ENCODE data around the gene MROH8. TPM values are rescaled to one million over a fixed set of nuclear protein-coding genes. Genes with fewer than 3 reads are reported as not detected.

MROH8 gene
- total RNA-seq (2022) (1.4 and 2.7 TPM in 2 replicates), Bru-seq, nascent RNA (percentile 31 among the genes with signal in this experiment), BruChase-seq, experiment 1, labeled RNA remaining after a 6-hour chase (percentile 34 among the genes with signal in this experiment), BruChase-seq, experiment 2, labeled RNA remaining after a 2-hour chase (percentile 32 among the genes with signal in this experiment)
- long read RNA-seq, partial matches to known transcripts, result 1 of 5 reads
- long read RNA-seq, other reads (novel, unspliced or antisense), result 4 of 5 reads

DNA sequence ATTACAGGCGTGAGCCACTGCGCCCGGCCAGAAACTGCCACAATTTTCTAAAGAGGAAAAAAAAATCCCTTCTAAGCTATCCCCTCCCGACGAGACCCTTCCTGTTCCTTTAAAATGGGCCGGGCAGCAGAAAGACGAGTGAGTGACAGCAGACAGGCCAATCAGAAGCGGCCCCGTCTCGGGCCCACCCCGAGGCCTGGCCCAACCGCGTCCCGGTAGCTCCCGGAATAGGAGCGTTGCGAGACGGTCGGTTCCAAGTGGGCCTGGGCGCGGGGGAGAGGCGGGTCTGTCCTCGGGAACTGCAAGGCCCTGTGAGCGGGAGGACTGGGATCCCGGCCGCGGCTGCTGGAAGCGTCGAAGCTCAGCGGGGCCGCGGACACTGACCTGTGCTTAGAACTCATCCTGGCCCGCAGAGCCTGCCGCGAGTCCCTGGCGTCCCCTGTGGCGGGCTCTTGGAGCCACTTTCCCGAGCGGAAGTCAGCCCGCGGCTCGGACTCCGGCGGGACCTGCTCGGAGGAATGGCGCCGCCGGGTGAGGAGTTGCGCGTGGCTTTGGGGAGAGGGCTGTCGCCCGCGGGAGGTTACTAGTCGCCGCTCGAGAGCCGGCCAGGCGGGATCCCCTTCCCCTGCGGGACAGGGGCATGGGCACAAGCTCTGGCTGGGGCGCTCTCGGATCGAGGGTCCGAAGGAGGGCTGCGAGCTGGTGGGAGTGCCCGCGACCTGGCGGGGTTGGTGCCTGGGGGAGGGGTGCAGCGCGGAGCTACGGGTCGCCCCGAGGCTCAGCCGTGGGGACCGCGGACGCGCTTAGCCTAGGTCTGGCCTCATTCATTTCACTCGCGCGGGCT lies at the start of gene MROH8, which contains the start of gene RPN2:
Gene MROH8 (minus strand): TSS at position 710 of the 844 bp plus-strand sequence.
Gene RPN2 (plus strand): TSS at position 492 of the 844 bp plus-strand sequence. CDS start 27 bp downstream, at position 519.
- Mint-ChIP-seq H3K27ac (ENCODE audit: unreplicated experiment) (peak within 1 kb of the TSS; percentile 100), H3K27me3 (ENCODE audit: unreplicated experiment) (no peaks in the 10 kb centered on the region), H3K36me3 (ENCODE audit: insufficient read depth, unreplicated experiment) (peaks cover 55% of the 10 kb centered on the region), H3K9me3 (ENCODE audit: low read depth, unreplicated experiment) (no peaks in the 10 kb centered on the region), H3K4me3 (ENCODE audit: low read depth, unreplicated experiment) (peak within 1 kb of the TSS; percentile 77), H3K4me1 (ENCODE audit: low read depth, unreplicated experiment) (peaks cover 30% of the 10 kb centered on the region)
- BruUV-seq (replicated peaks), result no TSS peak
- TF ChIP-seq CTCF (IDR thresholded peaks at IDR 0.05; ENCODE audit: unreplicated experiment), result no peak
- intact Hi-C loops (cut with micrococcal nuclease; ENCODE audit: unreplicated experiment), result loop anchor here (5.0 kb wide), 1 partner anchor 82 kb away; the partner anchor contains the start of gene RBL1
- CTCF ChIA-PET, result interaction anchor here (0.6 to 2.5 kb wide), 11 partner anchors 10 to 1092 kb away, joined by 3 to 19 read pairs (median 4); partner anchors contain the start of gene RBL1
- DNase-seq, result peak; percentile 100

DNA sequence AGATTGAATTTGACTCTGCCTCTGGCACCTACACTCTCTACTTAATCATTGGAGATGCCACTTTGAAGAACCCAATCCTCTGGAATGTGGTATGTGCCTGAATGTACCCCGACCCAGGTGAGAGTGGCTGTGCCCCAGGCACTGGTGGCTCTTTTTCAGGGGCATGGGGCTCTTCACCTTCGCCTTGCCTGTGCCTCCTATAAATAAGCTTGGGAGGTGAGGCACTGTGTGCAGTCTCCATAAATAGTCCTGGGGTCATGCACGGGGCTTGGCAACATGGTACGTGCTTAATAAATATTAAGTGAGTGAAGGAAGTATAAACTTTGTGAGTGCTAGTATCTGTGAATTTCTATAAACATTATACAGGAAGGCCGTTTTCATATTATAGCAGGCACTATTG lies 49.3 kb upstream of the MROH8 start:
- TF ChIP-seq CTCF (IDR thresholded peaks at IDR 0.05; ENCODE audit: unreplicated experiment), result no peak
- Mint-ChIP-seq H3K4me1 (ENCODE audit: low read depth, unreplicated experiment) (no peaks in the 10 kb centered on the region), H3K27ac (ENCODE audit: unreplicated experiment) (no peak overlapping the region), H3K4me3 (ENCODE audit: low read depth, unreplicated experiment) (no peak overlapping the region), H3K27me3 (ENCODE audit: unreplicated experiment) (no peaks in the 10 kb centered on the region), H3K36me3 (ENCODE audit: insufficient read depth, unreplicated experiment) (peaks cover 69% of the 10 kb centered on the region), H3K9me3 (ENCODE audit: low read depth, unreplicated experiment) (no peaks in the 10 kb centered on the region)
- no peak for DNase-seq
- intact Hi-C loops (cut with micrococcal nuclease; ENCODE audit: unreplicated experiment), result no loop called here
- BruUV-seq (replicated peaks), result no TSS peak
- CTCF ChIA-PET, result no interaction called here

- CTCF ChIA-PET, result no interaction called here
- peaks cover 70% of the 10 kb centered on the region for H3K36me3 Mint-ChIP-seq (ENCODE audit: insufficient read depth, unreplicated experiment)
- H3K9me3 Mint-ChIP-seq (ENCODE audit: low read depth, unreplicated experiment), result no peaks in the 10 kb centered on the region
- no peaks in the 10 kb centered on the region for H3K4me1 Mint-ChIP-seq (ENCODE audit: low read depth, unreplicated experiment)
- TF ChIP-seq CTCF (IDR thresholded peaks at IDR 0.05; ENCODE audit: unreplicated experiment), result no peak
- intact Hi-C loops (cut with micrococcal nuclease; ENCODE audit: unreplicated experiment), result no loop called here
- H3K27ac Mint-ChIP-seq (ENCODE audit: unreplicated experiment), result no peak overlapping the region
- BruUV-seq (replicated peaks), result no TSS peak
- no peaks in the 10 kb centered on the region for H3K27me3 Mint-ChIP-seq (ENCODE audit: unreplicated experiment)
- H3K4me3 Mint-ChIP-seq (ENCODE audit: low read depth, unreplicated experiment), result no peak overlapping the region
- DNase-seq, result no peak
Measured at GRCh38 chr20:37228082-37228481, 48.7 kb upstream of the MROH8 start.

GRCh38 chr20:37226889-37227288 lies 47.5 kb upstream of the MROH8 start:
- Mint-ChIP-seq H3K4me1 (ENCODE audit: low read depth, unreplicated experiment) (no peaks in the 10 kb centered on the region), H3K27me3 (ENCODE audit: unreplicated experiment) (no peaks in the 10 kb centered on the region), H3K36me3 (ENCODE audit: insufficient read depth, unreplicated experiment) (peaks cover 66% of the 10 kb centered on the region), H3K4me3 (ENCODE audit: low read depth, unreplicated experiment) (no peak overlapping the region), H3K9me3 (ENCODE audit: low read depth, unreplicated experiment) (no peaks in the 10 kb centered on the region), H3K27ac (ENCODE audit: unreplicated experiment) (no peak overlapping the region)
- CTCF ChIA-PET, result no interaction called here
- BruUV-seq (replicated peaks), result no TSS peak
- DNase-seq, result no peak
- no peak for TF ChIP-seq CTCF (IDR thresholded peaks at IDR 0.05; ENCODE audit: unreplicated experiment)
- intact Hi-C loops (cut with micrococcal nuclease; ENCODE audit: unreplicated experiment), result no loop called here
